Activated naive CD4-positive, alpha-beta T cell treated with anti-CD3 and anti-CD28 coated beads, Interleukin-2, amount 50 U/mL, for 24 hours (primary cell): ENCODE data around the gene PIM1.
A peak's percentile ranks its signal among the peaks of the same experiment; 100 is the strongest.
"Not testable (repeated sequence)": the region's sequence is repeated elsewhere in the genome, so short reads cannot be mapped to it uniquely, and the experiment has no call there.

Experiments used
- H3K27ac Mint-ChIP-seq: one replicate; pipeline ENCODE4 v1.8.0; 2021; ENCODE audit warnings: mild to moderate bottlenecking, mixed read lengths
- H3K27me3 Mint-ChIP-seq: one replicate; pipeline ENCODE4 v1.8.0; 2021; ENCODE audit warnings: mixed read lengths
- H3K36me3 Mint-ChIP-seq: one replicate; pipeline ENCODE4 v1.8.0; 2021; ENCODE audit warnings: mixed read lengths
- H3K4me1 Mint-ChIP-seq: one replicate; pipeline ENCODE4 v1.8.0; 2021; ENCODE audit warnings: mixed read lengths
- H3K4me3 Mint-ChIP-seq: one replicate; pipeline ENCODE4 v1.8.0; 2021; ENCODE audit warnings: mild to moderate bottlenecking, mixed read lengths
- H3K9me3 Mint-ChIP-seq: one replicate; pipeline ENCODE4 v1.8.0; 2021; ENCODE audit warnings: mixed read lengths

Gene PIM1

GRCh38 chr6:37192666-37193065 is 22.7 kb downstream of the PIM1 start:
- H3K27ac Mint-ChIP-seq: no peak overlapping the region
- H3K4me3 Mint-ChIP-seq: no peak overlapping the region
- no peaks in the 10 kb centered on the region for H3K27me3 Mint-ChIP-seq
- H3K36me3 Mint-ChIP-seq: no peaks in the 10 kb centered on the region
- no peaks in the 10 kb centered on the region for H3K9me3 Mint-ChIP-seq
- peaks cover 44% of the 10 kb centered on the region for H3K4me1 Mint-ChIP-seq

- not testable (repeated sequence) for H3K9me3 Mint-ChIP-seq, H3K36me3 Mint-ChIP-seq, H3K4me3 Mint-ChIP-seq, H3K27me3 Mint-ChIP-seq
- H3K27ac Mint-ChIP-seq: peak overlapping the region; percentile 2
- H3K4me1 Mint-ChIP-seq: peaks cover 30% of the 10 kb centered on the region
These were observed 24.9 kb downstream of the PIM1 start for GRCh38 chr6:37194886-37195285.

- not testable (repeated sequence) for H3K4me3 Mint-ChIP-seq, H3K27me3 Mint-ChIP-seq, H3K36me3 Mint-ChIP-seq, H3K9me3 Mint-ChIP-seq
- Mint-ChIP-seq H3K27ac (peak overlapping the region; percentile 52), H3K4me1 (peaks cover 25% of the 10 kb centered on the region)
These were observed 26.5 kb downstream of the PIM1 start for GRCh38 chr6:37196451-37196850.

- peak overlapping the region; percentile 9 for H3K27ac Mint-ChIP-seq
- no peaks in the 10 kb centered on the region for H3K27me3 Mint-ChIP-seq
- H3K9me3 Mint-ChIP-seq: no peaks in the 10 kb centered on the region
- no peak overlapping the region for H3K4me3 Mint-ChIP-seq
- H3K36me3 Mint-ChIP-seq: no peaks in the 10 kb centered on the region
- peaks cover 25% of the 10 kb centered on the region for H3K4me1 Mint-ChIP-seq
These were observed 30.1 kb downstream of the PIM1 start for GRCh38 chr6:37200085-37200484.

- H3K4me1 Mint-ChIP-seq: peaks cover 35% of the 10 kb centered on the region
- no peak overlapping the region for H3K27ac Mint-ChIP-seq
- no peak overlapping the region for H3K4me3 Mint-ChIP-seq
- H3K9me3 Mint-ChIP-seq: no peaks in the 10 kb centered on the region
- H3K27me3 Mint-ChIP-seq: no peaks in the 10 kb centered on the region
- no peaks in the 10 kb centered on the region for H3K36me3 Mint-ChIP-seq
These were observed 31.8 kb downstream of the PIM1 start for GRCh38 chr6:37201726-37202125.

GRCh38 chr6:37202788-37203491 is 33.0 kb downstream of the PIM1 start:
- Mint-ChIP-seq H3K27ac (peak overlapping the region; percentile 85), H3K36me3 (no peaks in the 10 kb centered on the region), H3K4me3 (peak overlapping the region; percentile 61), H3K4me1 (peaks cover 47% of the 10 kb centered on the region), H3K9me3 (no peaks in the 10 kb centered on the region), H3K27me3 (no peaks in the 10 kb centered on the region)

GRCh38 chr6:37204014-37204751 is 34.2 kb downstream of the PIM1 start:
- Mint-ChIP-seq H3K4me3 (no peak overlapping the region), H3K9me3 (no peaks in the 10 kb centered on the region), H3K27me3 (no peaks in the 10 kb centered on the region), H3K36me3 (no peaks in the 10 kb centered on the region), H3K4me1 (peaks cover 55% of the 10 kb centered on the region), H3K27ac (peak overlapping the region; percentile 67)

GRCh38 chr6:37205175-37205996 is 35.4 kb downstream of the PIM1 start:
- Mint-ChIP-seq H3K27me3 (no peaks in the 10 kb centered on the region), H3K4me3 (no peak overlapping the region), H3K9me3 (no peaks in the 10 kb centered on the region), H3K36me3 (no peaks in the 10 kb centered on the region), H3K27ac (peak overlapping the region; percentile 44), H3K4me1 (peaks cover 67% of the 10 kb centered on the region)

GRCh38 chr6:37205997-37206340 is 36.0 kb downstream of the PIM1 start:
- H3K9me3 Mint-ChIP-seq: no peaks in the 10 kb centered on the region
- no peaks in the 10 kb centered on the region for H3K27me3 Mint-ChIP-seq
- peak overlapping the region; percentile 19 for H3K27ac Mint-ChIP-seq
- peaks cover 71% of the 10 kb centered on the region for H3K4me1 Mint-ChIP-seq
- H3K36me3 Mint-ChIP-seq: no peaks in the 10 kb centered on the region
- no peak overlapping the region for H3K4me3 Mint-ChIP-seq

- no peak overlapping the region for H3K27ac Mint-ChIP-seq
- no peak overlapping the region for H3K4me3 Mint-ChIP-seq
- H3K4me1 Mint-ChIP-seq: peaks cover 70% of the 10 kb centered on the region
- no peaks in the 10 kb centered on the region for H3K9me3 Mint-ChIP-seq
- H3K27me3 Mint-ChIP-seq: no peaks in the 10 kb centered on the region
- H3K36me3 Mint-ChIP-seq: no peaks in the 10 kb centered on the region
These were observed 36.7 kb downstream of the PIM1 start for GRCh38 chr6:37206622-37207021.

GRCh38 chr6:37207903-37208456 is 38.0 kb downstream of the PIM1 start:
- no peaks in the 10 kb centered on the region for H3K27me3 Mint-ChIP-seq
- no peaks in the 10 kb centered on the region for H3K9me3 Mint-ChIP-seq
- peak overlapping the region; percentile 71 for H3K27ac Mint-ChIP-seq
- peaks cover 57% of the 10 kb centered on the region for H3K4me1 Mint-ChIP-seq
- peak overlapping the region; percentile 34 for H3K4me3 Mint-ChIP-seq
- H3K36me3 Mint-ChIP-seq: no peaks in the 10 kb centered on the region

- no peak overlapping the region for H3K4me3 Mint-ChIP-seq
- H3K9me3 Mint-ChIP-seq: no peaks in the 10 kb centered on the region
- H3K36me3 Mint-ChIP-seq: no peaks in the 10 kb centered on the region
- H3K27ac Mint-ChIP-seq: no peak overlapping the region
- H3K4me1 Mint-ChIP-seq: peaks cover 54% of the 10 kb centered on the region
- no peaks in the 10 kb centered on the region for H3K27me3 Mint-ChIP-seq
These were observed 38.8 kb downstream of the PIM1 start for GRCh38 chr6:37208793-37209192.

- peak overlapping the region; percentile 90 for H3K27ac Mint-ChIP-seq
- no peaks in the 10 kb centered on the region for H3K9me3 Mint-ChIP-seq
- H3K27me3 Mint-ChIP-seq: no peaks in the 10 kb centered on the region
- H3K36me3 Mint-ChIP-seq: no peaks in the 10 kb centered on the region
- H3K4me3 Mint-ChIP-seq: peak overlapping the region; percentile 53
- peaks cover 48% of the 10 kb centered on the region for H3K4me1 Mint-ChIP-seq
These were observed 39.7 kb downstream of the PIM1 start for GRCh38 chr6:37209461-37210205.

- Mint-ChIP-seq H3K27ac (peak overlapping the region; percentile 63), H3K9me3 (no peaks in the 10 kb centered on the region), H3K36me3 (no peaks in the 10 kb centered on the region), H3K4me1 (peaks cover 42% of the 10 kb centered on the region), H3K4me3 (no peak overlapping the region), H3K27me3 (no peaks in the 10 kb centered on the region)
These were observed 40.5 kb downstream of the PIM1 start for GRCh38 chr6:37210313-37210968.

- no peak overlapping the region for H3K27ac Mint-ChIP-seq
- H3K4me3 Mint-ChIP-seq: no peak overlapping the region
- peaks cover 31% of the 10 kb centered on the region for H3K4me1 Mint-ChIP-seq
- H3K27me3 Mint-ChIP-seq: no peaks in the 10 kb centered on the region
- H3K36me3 Mint-ChIP-seq: no peaks in the 10 kb centered on the region
- no peaks in the 10 kb centered on the region for H3K9me3 Mint-ChIP-seq
These were observed 42.3 kb downstream of the PIM1 start for GRCh38 chr6:37212268-37212667.
